Head of caudate nucleus (tissue), 42 donors: ENCODE data around the gene POU6F2.

Experiments
- DNase-seq, 42 donors: peaks; one replicate each; pipeline versions ENCODE4 v3.0.0 to v3.0.0-alpha.2; 2020 to 2021; ENCODE audit warnings: mixed read lengths in 7 of 42
- intact Hi-C: fragments of 100-400 bp; cut with DNase I; formaldehyde crosslinking; loops from one replicate; pipeline ENCODE4 v1.15.0; 2022

The POU6F2 gene

GRCh38 chr7:39217783-39218182, 240.1 kb downstream of the POU6F2 start:
- no peak for DNase-seq

GRCh38 chr7:39219869-39220268, 242.2 kb downstream of the POU6F2 start:
- no peak for DNase-seq
- intact Hi-C loops = no loop called here

More at GRCh38 chr7:39217783-39218182, 240.1 kb downstream of the POU6F2 start:
- intact Hi-C loops = no loop called here

GRCh38 chr7:39221901-39222300, 244.2 kb downstream of the POU6F2 start:
- DNase-seq = no peak
- intact Hi-C loops = no loop called here

DNA sequence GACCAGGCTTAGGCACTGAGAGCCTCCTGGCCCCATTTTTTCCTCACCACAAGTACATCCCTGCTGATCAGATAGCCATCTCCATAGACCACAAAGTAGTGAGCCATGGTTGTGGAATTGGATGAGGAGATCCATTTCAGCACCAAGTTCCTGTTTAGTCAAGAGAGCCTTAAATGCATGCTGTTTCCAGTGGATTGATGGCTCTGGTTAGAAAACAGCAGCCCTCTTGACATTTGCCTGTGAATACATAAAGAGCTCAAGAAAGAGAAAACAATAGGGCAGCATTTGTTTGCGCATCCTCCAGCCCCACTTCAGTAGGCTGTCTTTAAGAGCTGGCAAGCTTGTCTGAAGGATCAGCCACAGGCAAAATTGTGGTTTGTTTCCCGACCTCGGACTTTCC, 251.2 kb downstream of the POU6F2 start:
- intact Hi-C loops = no loop called here
- no peak for DNase-seq

DNA sequence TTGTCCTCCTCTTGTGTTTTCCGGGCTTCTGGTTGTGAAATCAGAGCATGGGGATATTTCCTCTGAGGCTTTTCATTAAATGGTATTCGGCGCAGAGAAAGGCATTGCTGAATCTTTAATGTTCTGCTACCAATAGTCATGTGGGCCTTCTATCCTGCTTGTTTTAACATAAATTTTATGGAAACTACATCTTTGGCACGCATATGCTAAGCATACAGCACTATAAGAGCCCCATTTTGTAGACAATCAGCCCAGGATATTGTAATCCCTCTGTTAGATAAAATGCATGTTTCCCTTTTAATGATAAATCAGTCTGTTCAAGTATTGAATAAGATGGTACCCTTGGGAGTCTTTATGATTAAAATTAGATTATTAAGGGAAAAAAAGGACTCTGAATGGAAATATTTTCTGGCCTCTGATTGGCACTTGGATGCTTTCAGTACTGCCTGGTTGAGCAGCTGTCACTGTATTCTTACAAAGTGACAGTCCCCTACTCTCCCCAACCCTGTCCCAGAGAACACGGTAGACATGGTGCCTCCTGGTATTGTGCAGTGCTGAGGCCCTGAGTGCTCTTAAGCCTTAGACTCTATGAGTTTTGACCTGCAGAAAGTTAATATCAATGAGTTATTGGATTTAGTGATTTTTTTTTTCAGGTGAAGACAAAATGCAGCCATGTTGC, 256.3 kb downstream of the POU6F2 start:
- intact Hi-C loops = no loop called here

DNA sequence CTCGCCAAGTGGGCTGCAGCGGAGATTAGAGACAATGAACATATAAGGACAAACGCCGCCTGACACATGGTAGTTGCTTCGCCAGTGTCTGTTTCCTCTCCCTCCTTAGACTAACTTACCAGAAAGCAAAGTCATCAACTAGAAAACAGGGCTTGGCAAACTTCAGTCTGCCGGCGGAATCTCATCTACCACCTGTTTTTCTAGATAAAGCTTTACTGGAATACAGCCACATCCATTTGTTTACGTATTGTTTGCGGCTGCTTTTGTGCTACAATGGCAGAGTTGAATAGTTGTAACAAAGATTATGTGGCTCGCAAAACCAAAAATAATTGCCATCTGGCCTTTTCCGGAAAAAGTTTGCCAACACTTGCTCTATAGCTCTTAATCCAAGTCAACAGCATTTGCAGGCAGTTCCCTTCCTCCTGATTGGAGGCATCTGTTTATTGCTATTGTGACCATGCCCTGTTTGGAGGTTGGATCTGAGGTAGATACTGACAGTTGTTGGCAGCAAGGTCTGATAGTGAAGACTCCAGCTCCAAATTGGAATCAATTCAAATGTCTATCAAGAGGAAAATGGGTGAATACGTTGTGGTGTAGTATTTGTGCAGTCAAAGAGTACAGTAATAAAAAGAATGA, 260.6 kb downstream of the POU6F2 start:
- no peak for DNase-seq
- intact Hi-C loops = no loop called here

More for the DNA sequence above, 256.3 kb downstream of the POU6F2 start:
- no peak for DNase-seq

- no peak for DNase-seq
- intact Hi-C loops = no loop called here
These were observed 263.2 kb downstream of the POU6F2 start for GRCh38 chr7:39240864-39241263.

GRCh38 chr7:39247576-39247975, 269.9 kb downstream of the POU6F2 start:
- intact Hi-C loops = no loop called here
- DNase-seq = no peak

GRCh38 chr7:39248041-39248691, 270.5 kb downstream of the POU6F2 start:
- DNase-seq = no peak
- intact Hi-C loops = no loop called here

DNA sequence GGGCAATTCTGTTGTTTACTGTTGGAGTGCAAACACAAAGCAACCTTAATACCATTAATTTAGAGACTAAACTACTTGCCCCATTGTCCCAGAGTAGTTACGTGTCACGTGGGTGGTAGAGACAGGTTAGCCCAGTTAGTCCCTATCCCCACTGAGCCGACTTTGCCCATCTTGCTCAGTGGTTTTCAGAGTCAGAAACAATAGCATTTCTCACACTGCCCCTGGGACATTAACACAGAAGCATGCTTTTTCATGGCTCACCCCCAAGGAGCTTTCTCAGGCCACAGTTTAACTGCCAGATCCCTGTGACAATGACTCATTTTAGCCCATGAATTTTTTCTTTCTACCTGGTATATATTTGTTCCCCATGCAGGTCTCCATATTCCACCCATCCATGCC, 271.0 kb downstream of the POU6F2 start:
- intact Hi-C loops = no loop called here
- DNase-seq = no peak

DNA sequence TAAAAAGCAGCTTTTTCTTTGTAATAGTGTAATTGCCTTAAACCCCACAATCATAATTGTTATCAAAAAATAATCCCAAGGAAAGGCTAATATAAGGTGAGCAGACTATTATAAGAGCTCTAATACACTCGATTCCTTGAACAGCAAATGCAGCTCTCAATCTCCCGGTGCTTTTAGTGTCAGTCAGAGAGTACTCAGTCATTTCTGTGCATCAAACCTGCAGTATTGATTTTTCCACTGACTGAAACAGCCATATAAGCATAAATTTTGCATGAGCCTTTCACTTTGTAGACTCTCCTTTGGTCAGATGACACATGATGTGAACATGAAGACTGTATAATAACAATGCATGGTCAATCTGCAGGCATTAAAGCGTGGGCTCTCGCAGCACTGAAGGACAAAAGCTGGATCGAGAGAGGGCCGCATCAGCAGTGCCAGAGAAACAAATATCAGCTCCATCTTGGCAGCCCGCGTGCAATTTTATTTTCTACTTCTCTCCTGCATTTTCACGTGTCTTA, 272.0 kb downstream of the POU6F2 start:
- no peak for DNase-seq

DNA sequence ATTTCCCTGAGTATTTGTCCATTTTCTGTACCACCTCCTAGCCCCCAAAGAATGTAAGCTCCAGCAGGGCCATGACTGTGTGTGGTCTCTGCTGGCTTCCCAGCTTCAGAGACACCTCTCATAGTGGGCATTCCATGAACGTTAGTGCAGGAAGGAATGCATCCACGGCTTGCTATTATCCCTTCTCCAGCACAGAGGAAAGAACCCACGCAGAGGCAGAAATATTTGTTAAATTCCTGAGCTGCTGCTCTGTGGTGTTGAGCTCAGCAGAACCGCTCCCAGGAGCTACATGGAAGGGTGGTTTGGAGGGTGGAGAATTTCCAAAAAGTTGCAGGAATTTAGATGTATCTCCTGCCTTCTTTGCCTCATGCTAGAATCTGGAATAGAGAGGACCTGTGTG, 275.2 kb downstream of the POU6F2 start:
- DNase-seq = no peak
- intact Hi-C loops = no loop called here

More for the DNA sequence above, 272.0 kb downstream of the POU6F2 start:
- intact Hi-C loops = no loop called here

- intact Hi-C loops = no loop called here
- DNase-seq = no peak
These were observed 281.8 kb downstream of the POU6F2 start for GRCh38 chr7:39259391-39260003.

- intact Hi-C loops = no loop called here
- DNase-seq = no peak
These were observed 282.7 kb downstream of the POU6F2 start for GRCh38 chr7:39260279-39260844.

GRCh38 chr7:39261771-39262170, 284.1 kb downstream of the POU6F2 start:
- intact Hi-C loops = no loop called here
- DNase-seq = no peak

DNA sequence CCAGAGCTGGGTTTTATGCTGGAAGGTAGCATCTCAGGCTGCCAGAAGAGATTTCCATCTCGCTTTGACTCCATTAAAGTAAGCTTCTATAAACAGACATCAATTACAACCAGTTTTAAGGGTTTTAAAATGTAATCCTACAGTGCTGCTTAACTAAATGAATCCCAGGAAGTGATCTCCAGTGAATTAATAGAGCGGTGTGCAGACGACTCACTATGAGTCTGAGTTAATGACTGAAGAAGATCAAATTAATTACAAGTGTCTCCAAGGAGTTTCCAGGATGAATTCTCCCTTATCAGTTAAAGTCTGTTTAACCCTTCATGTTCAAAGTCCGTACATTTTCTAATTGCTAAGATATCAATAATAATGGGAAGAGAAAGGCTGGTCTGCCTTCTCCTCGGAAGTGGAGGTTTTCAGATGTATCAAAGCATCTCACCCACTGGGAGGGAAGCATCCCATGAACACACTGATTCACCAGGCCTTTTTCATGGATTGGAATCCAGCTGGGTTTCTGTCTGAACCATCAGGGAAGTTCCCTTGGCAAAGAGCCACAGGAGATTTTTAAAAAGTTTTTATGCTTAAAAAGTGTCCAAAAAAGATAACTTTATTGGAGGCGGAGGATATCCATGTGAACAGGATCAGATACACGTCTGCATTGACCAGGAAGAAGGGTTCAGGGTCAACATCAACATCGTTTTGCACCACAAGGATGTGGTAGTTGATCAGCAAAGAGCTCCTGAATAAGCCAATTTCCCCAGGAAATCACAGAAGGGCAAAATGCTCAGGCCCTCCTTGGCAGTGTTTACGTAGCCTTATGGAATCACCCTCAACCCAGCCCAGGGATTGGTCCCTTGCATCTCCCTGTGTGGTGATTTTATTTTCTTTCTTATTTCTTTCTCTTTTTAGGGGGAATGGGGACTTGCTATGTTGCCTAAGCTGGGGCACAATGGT, 288.2 kb downstream of the POU6F2 start:
- no peak for DNase-seq
- intact Hi-C loops = no loop called here

- intact Hi-C loops = no loop called here
- DNase-seq = no peak
These were observed 291.3 kb downstream of the POU6F2 start for GRCh38 chr7:39269034-39269433.

- DNase-seq = no peak
- intact Hi-C loops = no loop called here
These were observed 292.3 kb downstream of the POU6F2 start for GRCh38 chr7:39270018-39270417.
